Tibial nerve (tissue), 4 donors: ENCODE measurements around the gene PPFIBP1.

ENCODE experiments used
- EP300 ChIP-seq, 2 donors: sonication (generic); formaldehyde crosslinking; IDR thresholded peaks; one replicate each; pipeline ENCODE4 v1.6.1; 2017; ENCODE audit warnings: antibody characterized with exemption in 2 of 2, mild to moderate bottlenecking in 1 of 2
- POLR2A ChIP-seq, 2 donors: fragments of 450-650 bp; IDR thresholded peaks; one replicate each; pipeline ENCODE4 v1.6.1; 2017; ENCODE audit warnings: antibody characterized with exemption in 2 of 2, mild to moderate bottlenecking in 2 of 2, moderate library complexity in 2 of 2
- TF ChIP-seq, protein P1 (sequence below), 5 experiments: fragments of 200-600 bp in 3 of 5; fragments of 450-650 bp in 2 of 5; sonication (generic) in 3 of 5; IDR thresholded peaks; one replicate each; pipeline ENCODE4 v1.5.1; 2016 to 2019; ENCODE audit warnings: antibody characterized with exemption in 5 of 5, mild to moderate bottlenecking in 3 of 5, moderate library complexity in 2 of 5

- TF ChIP-seq, protein P1, sequence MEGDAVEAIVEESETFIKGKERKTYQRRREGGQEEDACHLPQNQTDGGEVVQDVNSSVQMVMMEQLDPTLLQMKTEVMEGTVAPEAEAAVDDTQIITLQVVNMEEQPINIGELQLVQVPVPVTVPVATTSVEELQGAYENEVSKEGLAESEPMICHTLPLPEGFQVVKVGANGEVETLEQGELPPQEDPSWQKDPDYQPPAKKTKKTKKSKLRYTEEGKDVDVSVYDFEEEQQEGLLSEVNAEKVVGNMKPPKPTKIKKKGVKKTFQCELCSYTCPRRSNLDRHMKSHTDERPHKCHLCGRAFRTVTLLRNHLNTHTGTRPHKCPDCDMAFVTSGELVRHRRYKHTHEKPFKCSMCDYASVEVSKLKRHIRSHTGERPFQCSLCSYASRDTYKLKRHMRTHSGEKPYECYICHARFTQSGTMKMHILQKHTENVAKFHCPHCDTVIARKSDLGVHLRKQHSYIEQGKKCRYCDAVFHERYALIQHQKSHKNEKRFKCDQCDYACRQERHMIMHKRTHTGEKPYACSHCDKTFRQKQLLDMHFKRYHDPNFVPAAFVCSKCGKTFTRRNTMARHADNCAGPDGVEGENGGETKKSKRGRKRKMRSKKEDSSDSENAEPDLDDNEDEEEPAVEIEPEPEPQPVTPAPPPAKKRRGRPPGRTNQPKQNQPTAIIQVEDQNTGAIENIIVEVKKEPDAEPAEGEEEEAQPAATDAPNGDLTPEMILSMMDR (IDR thresholded peaks at IDR 0.05): no peak
- TF ChIP-seq EP300 (IDR thresholded peaks at IDR 0.05) (no peak), POLR2A (IDR thresholded peaks at IDR 0.05) (no peak)
Measured at GRCh38 chr12:27616356-27617142, 92.5 kb downstream of the PPFIBP1 start.
